GM10847 (cell line): Measurements from ENCODE around the gene KRCC1.
A peak's percentile ranks its signal among the peaks of the same experiment; 100 is the strongest.

Experiments
- POLR2A ChIP-seq: IDR thresholded peaks from 2 replicates; pipeline ENCODE4 v1.6.1; 2011; ENCODE audit not compliant: insufficient read length; ENCODE audit errors: extremely low read depth

Gene KRCC1

DNA sequence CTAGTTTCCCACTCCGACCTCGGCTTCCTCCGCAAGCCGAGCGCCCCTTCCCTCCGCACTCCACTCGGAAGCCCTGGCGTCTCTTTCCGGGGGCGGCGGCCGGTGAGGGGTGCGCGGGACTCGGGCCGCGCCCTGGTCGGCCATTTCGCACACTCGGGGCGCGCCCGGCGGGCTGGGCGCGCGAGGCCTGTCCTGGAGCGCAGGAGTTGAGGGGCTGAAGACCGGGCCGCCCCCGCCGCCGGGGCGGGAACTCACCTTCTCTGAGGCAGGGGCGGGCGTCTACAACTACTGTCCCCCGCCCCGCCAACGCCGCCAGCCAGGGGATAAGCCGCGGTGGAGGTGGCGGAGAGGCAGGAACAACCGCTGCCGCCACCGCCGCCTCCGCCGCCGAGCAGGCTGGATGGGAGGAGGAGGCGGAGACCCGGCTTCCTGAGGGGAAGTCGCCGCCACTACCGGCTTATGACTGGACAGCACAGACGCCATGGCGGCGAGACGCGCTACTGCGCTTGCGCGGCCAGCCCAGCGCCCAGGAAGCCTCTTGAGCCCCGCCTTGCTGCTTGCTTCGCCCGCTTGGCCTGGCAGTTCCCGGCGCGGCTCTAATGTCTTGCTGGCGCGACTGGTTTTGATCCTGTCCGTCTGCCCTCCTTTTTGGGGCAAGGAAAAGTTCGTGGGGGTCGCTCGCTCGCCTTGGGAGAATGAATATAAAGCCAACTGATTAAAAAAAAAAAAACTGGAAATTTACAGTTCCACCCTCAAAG, at the start of gene KRCC1:
TSS of gene KRCC1 (minus strand) at position 413 of the 758 bp plus-strand sequence. CDS start 27,220 bp downstream, outside the sequence.
- TF ChIP-seq POLR2A = peak; percentile 85

GRCh38 chr2:88100489-88100858, 44.9 kb upstream of the KRCC1 start:
- TF ChIP-seq POLR2A = no peak

GRCh38 chr2:88099798-88100488, 44.4 kb upstream of the KRCC1 start:
- no peak for TF ChIP-seq POLR2A

GRCh38 chr2:88098558-88098900, 42.9 kb upstream of the KRCC1 start:
- no peak for TF ChIP-seq POLR2A

DNA sequence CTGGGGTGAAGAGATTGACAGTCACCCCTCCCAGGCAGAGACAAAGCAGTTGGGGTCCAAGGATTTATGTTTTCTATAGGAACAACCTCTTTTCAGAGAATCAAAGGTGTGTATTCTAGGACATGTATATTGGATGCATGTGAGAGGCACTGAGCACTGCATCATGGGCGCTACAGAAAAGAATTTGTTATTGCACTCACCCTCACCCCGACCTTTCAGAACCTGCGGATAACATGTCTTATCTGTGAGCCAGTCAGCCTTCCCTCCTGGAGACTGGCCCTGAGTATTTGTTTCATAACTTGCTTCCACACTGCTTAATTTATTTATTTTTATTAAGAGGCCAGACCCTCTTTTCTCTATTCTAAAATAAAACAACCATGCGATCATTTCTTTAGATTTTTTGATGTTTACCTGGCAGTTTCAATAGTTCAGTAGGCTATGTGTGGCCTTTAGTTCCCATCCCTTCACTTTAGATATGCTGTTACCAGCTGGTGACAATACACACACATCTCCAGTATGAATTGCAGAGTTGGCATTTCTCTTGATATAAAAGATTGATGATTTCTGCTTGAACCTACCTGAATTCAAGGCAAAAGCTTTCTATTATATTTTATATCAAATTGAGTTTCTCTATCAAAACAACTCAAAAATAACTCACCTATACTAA, 42.4 kb upstream of the KRCC1 start:
- TF ChIP-seq POLR2A = no peak

DNA sequence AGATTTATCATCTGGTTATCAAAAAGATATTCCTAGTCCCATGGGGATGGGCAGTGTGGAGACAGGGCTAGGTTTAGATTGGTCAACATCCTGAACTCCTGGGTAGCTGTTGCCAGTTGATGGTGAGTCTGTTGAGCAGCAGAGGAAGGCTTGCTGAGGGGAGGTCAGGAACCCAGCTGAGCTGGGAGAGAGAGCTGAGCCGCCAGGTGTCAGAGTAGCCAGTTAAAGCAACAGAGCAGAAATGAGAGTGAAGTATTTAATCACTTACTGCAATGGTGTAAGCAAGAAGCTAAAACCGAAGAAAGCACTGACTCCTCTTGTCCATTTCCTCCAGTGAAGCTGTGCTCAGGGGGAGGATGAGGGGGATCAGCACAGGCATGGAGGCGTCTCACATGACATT, 41.6 kb upstream of the KRCC1 start:
- no peak for TF ChIP-seq POLR2A

GRCh38 chr2:88096708-88097107, 41.1 kb upstream of the KRCC1 start:
- no peak for TF ChIP-seq POLR2A

GRCh38 chr2:88095022-88095421, 39.4 kb upstream of the KRCC1 start:
- no peak for TF ChIP-seq POLR2A

GRCh38 chr2:88092773-88093172, 37.2 kb upstream of the KRCC1 start:
- no peak for TF ChIP-seq POLR2A

DNA sequence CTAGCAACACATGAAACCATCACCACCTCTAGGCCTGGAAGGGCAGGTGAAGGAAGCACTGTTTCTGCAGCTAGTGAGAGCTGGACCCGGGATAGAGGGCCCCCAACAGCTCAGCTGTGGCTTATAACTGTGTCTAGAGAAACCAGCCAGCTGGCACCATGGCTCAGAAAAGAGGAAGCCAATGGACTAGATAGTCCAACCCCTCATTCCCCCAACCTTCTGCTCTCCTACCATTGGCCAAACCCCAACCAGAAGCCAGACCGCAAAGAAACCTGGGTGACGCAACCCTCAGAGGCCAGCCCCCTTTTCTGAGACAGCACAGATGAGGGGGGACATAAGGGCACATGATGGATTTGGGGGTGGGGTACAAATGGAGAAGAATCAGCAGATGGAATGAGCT, 36.4 kb upstream of the KRCC1 start:
- TF ChIP-seq POLR2A = no peak

- TF ChIP-seq POLR2A = no peak
These were observed 35.1 kb upstream of the KRCC1 start for GRCh38 chr2:88090446-88091283.

GRCh38 chr2:88088999-88089398, 33.4 kb upstream of the KRCC1 start:
- TF ChIP-seq POLR2A = no peak

DNA sequence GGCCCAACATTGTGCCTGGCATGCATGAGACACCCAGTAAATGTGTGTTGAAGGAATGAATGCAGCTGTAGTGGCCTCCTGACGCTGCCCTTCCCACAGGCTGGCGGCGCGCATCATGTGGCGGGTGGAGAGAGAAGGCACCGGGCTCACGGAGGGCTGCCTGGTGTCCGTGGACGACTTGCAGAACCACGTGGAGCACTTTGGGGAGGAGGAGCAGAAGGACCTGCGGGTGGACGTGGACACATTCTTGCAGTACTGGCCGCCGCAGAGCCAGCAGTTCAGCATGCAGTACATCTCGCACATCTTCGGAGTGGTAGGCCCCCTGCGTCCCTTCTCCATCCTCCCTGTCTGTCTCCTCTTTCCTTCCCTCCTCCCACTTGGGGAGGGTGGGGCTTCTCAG, 32.2 kb upstream of the KRCC1 start:
- no peak for TF ChIP-seq POLR2A

DNA sequence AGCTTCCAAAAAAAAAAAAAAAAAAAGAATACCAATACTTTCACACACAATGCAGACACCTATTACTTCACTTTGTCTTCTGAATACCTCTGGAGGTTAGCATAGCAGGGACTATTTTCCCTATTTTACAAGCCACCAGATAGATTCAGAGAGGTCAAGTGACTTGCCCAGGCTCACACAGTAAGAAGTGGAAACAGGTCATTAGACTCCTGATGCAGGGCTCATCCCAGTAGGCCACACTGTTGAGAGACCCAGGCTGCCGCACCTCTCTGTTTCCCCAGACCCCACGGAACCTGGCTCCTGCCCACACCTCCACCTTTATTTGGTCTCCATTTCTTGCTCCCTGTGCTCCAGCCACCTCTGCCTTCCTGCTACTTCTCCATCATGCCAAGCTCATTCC, 31.5 kb upstream of the KRCC1 start:
- no peak for TF ChIP-seq POLR2A

GRCh38 chr2:88086401-88086800, 30.8 kb upstream of the KRCC1 start:
- TF ChIP-seq POLR2A = no peak
